Body of pancreas (tissue), 4 donors: ENCODE data around the gene ANTXRL. TPM values are rescaled to one million over a fixed set of nuclear protein-coding genes. Genes with fewer than 3 reads are reported as not detected.
"Not testable (repeated sequence)": the region's sequence is repeated elsewhere in the genome, so short reads cannot be mapped to it uniquely, and the experiment has no call there.

Source experiments
- ATAC-seq: fragments of 150-250 bp; one replicate; pipeline ENCODE4 v1.9.1; 2016
- DNase-seq, 4 donors: peaks; one replicate each; pipeline ENCODE4 v3.0.0-alpha.2; 2019
- H3K27ac ChIP-seq, 4 donors: fragments of 200-600 bp; sonication (generic); 1 replicate in 3 of 4; 2 replicates in 1 of 4; pipeline versions ENCODE4 v1.5.1 to v1.6.1; 2016 to 2019; ENCODE audit warnings: mild to moderate bottlenecking in 1 of 4, mixed read lengths in 1 of 4, moderate library complexity in 1 of 4
- H3K27me3 ChIP-seq, 2 donors: fragments of 200-600 bp; sonication (generic); one replicate each; pipeline ENCODE4 v1.6.0; 2016; ENCODE audit warnings: mild to moderate bottlenecking in 1 of 2
- H3K36me3 ChIP-seq, 2 donors: fragments of 200-600 bp; sonication (generic); replicated peaks in 1 of 2; 2 replicates each; pipeline ENCODE4 v1.5.1; 2016; ENCODE audit warnings: low read depth in 2 of 2; ENCODE audit not compliant: insufficient read depth in 1 of 2
- H3K4me1 ChIP-seq: fragments of 200-600 bp; sonication (generic); one replicate; pipeline ENCODE4 v1.6.0; 2016
- H3K4me3 ChIP-seq, 2 donors: fragments of 200-600 bp; sonication (generic); 1 replicate in 1 of 2; 2 replicates in 1 of 2; pipeline ENCODE4 v1.5.1; 2016 to 2019
- H3K9me3 ChIP-seq, 3 donors: fragments of 200-600 bp; sonication (generic); 1 replicate in 2 of 3; 2 replicates in 1 of 3; pipeline ENCODE4 v1.5.1; 2016
- CTCF ChIP-seq, 7 experiments: fragments of 450-650 bp in 4 of 7; fragments of 200-600 bp in 3 of 7; sonication (generic) in 3 of 7; IDR thresholded peaks; one replicate each; pipeline ENCODE4 v1.5.1; 2016 to 2019; ENCODE audit warnings: antibody characterized with exemption in 7 of 7
- POLR2A ChIP-seq, 3 donors: fragments of 450-650 bp; IDR thresholded peaks; one replicate each; pipeline ENCODE4 v1.6.1; 2016; ENCODE audit warnings: antibody characterized with exemption in 3 of 3, mild to moderate bottlenecking in 2 of 3
- whole genome bisulfite sequencing, 2 donors: methylation state at CpG; one replicate each; pipeline ENCODE4 v1.1.5; 2017; 5-methylcytosine and 5-hydroxymethylcytosine counted together
- intact Hi-C: fragments of 100-400 bp; cut with DNase I; formaldehyde crosslinking; loops from one replicate; pipeline ENCODE4 v1.15.1; 2023
- total RNA-seq, 2 donors: library from RNA; depleted of rRNA; stranded (reverse); fragments of >200 nt; gene quantifications; one replicate each; pipeline ENCODE4 v1.1.0, GENCODE V29; 2016

ANTXRL gene
- total RNA-seq, 2 donors from 2014 or later: not detected

- H3K36me3 ChIP-seq: no peaks in the 10 kb centered on the region
- H3K27ac ChIP-seq: no peak overlapping the region
- TF ChIP-seq POLR2A (IDR thresholded peaks at IDR 0.05) (no peak), CTCF (IDR thresholded peaks at IDR 0.05) (no peak)
- H3K4me3 ChIP-seq: no peak overlapping the region
- ATAC-seq (peak; percentile 70), DNase-seq (peak; percentile 45 to 73 (median 58))
- H3K27me3 ChIP-seq: no peaks in the 10 kb centered on the region
- no peaks in the 10 kb centered on the region for H3K4me1 ChIP-seq
- WGBS, 2 donors: 43 to 64% methylated on average over 6 to 14 of the region's 14 CpGs
- H3K9me3 ChIP-seq: no peaks in the 10 kb centered on the region
- intact Hi-C loops: loop anchor here (10.0 kb wide), 1 partner anchor 47 kb away; no protein-coding TSS in a partner anchor
These were observed 38.8 kb upstream of the ANTXRL start for GRCh38 chr10:46247808-46248569.

- Histone ChIP-seq H3K4me3 (no peak overlapping the region), H3K27ac (no peak overlapping the region), H3K36me3 (no peaks in the 10 kb centered on the region), H3K4me1 (no peaks in the 10 kb centered on the region), H3K9me3 (no peaks in the 10 kb centered on the region), H3K27me3 (no peaks in the 10 kb centered on the region)
- TF ChIP-seq CTCF (IDR thresholded peaks at IDR 0.05) (no peak), POLR2A (IDR thresholded peaks at IDR 0.05) (no peak)
- 84 to 87% methylated on average over 7 to 10 of the region's 10 CpGs for WGBS, 2 donors
- ATAC-seq (no peak), DNase-seq (peak in 1 of 4 donors; percentile 7)
- intact Hi-C loops: loop anchor here (10.0 kb wide), 1 partner anchor 46 kb away; no protein-coding TSS in a partner anchor
These were observed 38.1 kb upstream of the ANTXRL start for GRCh38 chr10:46248651-46249146.

GRCh38 chr10:46249617-46250344, 37.0 kb upstream of the ANTXRL start:
- H3K4me1 ChIP-seq, H3K36me3 ChIP-seq, DNase-seq, H3K9me3 ChIP-seq, H3K27ac ChIP-seq, ATAC-seq, H3K27me3 ChIP-seq, H3K4me3 ChIP-seq: not testable (repeated sequence)
- 80 to 83% methylated on average over 4 to 9 of the region's 9 CpGs for WGBS, 2 donors
- intact Hi-C loops: loop anchor here (10.0 kb wide), 1 partner anchor 45 kb away; no protein-coding TSS in a partner anchor

GRCh38 chr10:46250481-46250880, 36.3 kb upstream of the ANTXRL start:
- Histone ChIP-seq H3K36me3 (no peaks in the 10 kb centered on the region), H3K4me1 (no peaks in the 10 kb centered on the region), H3K4me3 (no peak overlapping the region), H3K9me3 (no peaks in the 10 kb centered on the region), H3K27ac (no peak overlapping the region), H3K27me3 (no peaks in the 10 kb centered on the region)
- DNase-seq: no peak
- intact Hi-C loops: no loop called here
- no peak for ATAC-seq
- 78 to 79% methylated on average over 5 of the region's 5 CpGs for WGBS, 2 donors
- TF ChIP-seq CTCF (IDR thresholded peaks at IDR 0.05): no peak
- no peak for TF ChIP-seq POLR2A (IDR thresholded peaks at IDR 0.05)
